Stomach (tissue), 9 donors: ENCODE measurements around the gene RALY. TPM values are rescaled to one million over a fixed set of nuclear protein-coding genes. Genes with fewer than 3 reads are reported as not detected.

Source experiments
- DNase-seq, 2 donors: peaks; one replicate each; pipeline versions ENCODE4 v3.0.0 to v3.0.0-alpha.2; 2013 to 2019
- H3K27ac ChIP-seq, 5 donors: fragments of 200-600 bp in 4 of 5; sonication (generic) in 4 of 5; one replicate each; pipeline ENCODE4 v1.5.1; 2013 to 2019; ENCODE audit warnings: mild to moderate bottlenecking in 1 of 5, moderate library complexity in 1 of 5
- H3K27me3 ChIP-seq, 3 donors: fragments of 200-600 bp; sonication (generic); one replicate each; pipeline ENCODE4 v1.5.1; 2017 to 2019; ENCODE audit warnings: mixed run types in 1 of 3
- H3K36me3 ChIP-seq, 4 donors: fragments of 200-600 bp; sonication (generic); 1 replicate in 3 of 4; 2 replicates in 1 of 4; pipeline ENCODE4 v1.5.1; 2016 to 2019
- H3K4me1 ChIP-seq, 4 donors: fragments of 200-600 bp; sonication (generic); one replicate each; pipeline ENCODE4 v1.5.1; 2016 to 2019
- H3K4me3 ChIP-seq, 4 donors: fragments of 200-600 bp; sonication (generic) in 3 of 4; one replicate each; pipeline ENCODE4 v1.5.1; 2016 to 2019; ENCODE audit warnings: mild to moderate bottlenecking in 1 of 4
- H3K9me3 ChIP-seq, 4 donors: fragments of 200-600 bp; sonication (generic); one replicate each; pipeline ENCODE4 v1.5.1; 2016 to 2019
- EP300 ChIP-seq: sonication (generic); formaldehyde crosslinking; IDR thresholded peaks from one replicate; pipeline ENCODE4 v1.6.1; 2017; ENCODE audit warnings: antibody characterized with exemption
- POLR2A ChIP-seq, 4 donors: fragments of 450-650 bp; IDR thresholded peaks; one replicate each; pipeline ENCODE4 v1.6.1; 2016; ENCODE audit warnings: antibody characterized with exemption in 4 of 4, control low read depth in 2 of 4, mild to moderate bottlenecking in 1 of 4, moderate library complexity in 1 of 4
- POLR2AphosphoS5 ChIP-seq, 3 donors: sonication (generic); formaldehyde crosslinking; IDR thresholded peaks; one replicate each; pipeline ENCODE4 v1.6.1; 2016; ENCODE audit warnings: antibody characterized with exemption in 3 of 3
- WGBS, 5 donors: extraction: QIAGEN DNeasy Blood & Tissue Kit in 3 of 5; methylation state at CpG; one replicate each; pipeline versions ENCODE4 v1.1.5 to v1.1.7; 2013 to 2018; 5-methylcytosine and 5-hydroxymethylcytosine counted together
- intact Hi-C: fragments of 100-400 bp; cut with DNase I; formaldehyde crosslinking; loops from one replicate; pipeline ENCODE4 v1.15.1; 2023; ENCODE audit warnings: low total_unique reads
- polyA plus RNA-seq, 3 donors: library from polyadenylated mRNA; stranded (reverse); fragments of 200-250 nt; gene quantifications; one replicate each; pipeline ENCODE4 v1.2.3, GENCODE V29; 2013
- total RNA-seq, 5 donors: library from RNA; depleted of rRNA; stranded (reverse); fragments of >200 nt; gene quantifications; one replicate each; pipeline versions ENCODE4 v1.1.0 to v1.2.3, GENCODE V29; 2014 to 2016
- TF ChIP-seq, protein P1 (sequence below), 7 experiments: fragments of 450-650 bp in 4 of 7; fragments of 200-600 bp in 3 of 7; sonication (generic) in 3 of 7; IDR thresholded peaks; one replicate each; pipeline ENCODE4 v1.5.1; 2016 to 2019; ENCODE audit warnings: antibody characterized with exemption in 7 of 7, control low read depth in 2 of 7, mild to moderate bottlenecking in 1 of 7
- donor health status: healthy with polysubstance abuse.
- donor health status: Bipolar disorder and iron deficiency.
- donor health status: healthy.

RALY gene
- total and polyA plus RNA-seq, 8 donors = 21.6 to 389 (median 97.7) TPM

DNA sequence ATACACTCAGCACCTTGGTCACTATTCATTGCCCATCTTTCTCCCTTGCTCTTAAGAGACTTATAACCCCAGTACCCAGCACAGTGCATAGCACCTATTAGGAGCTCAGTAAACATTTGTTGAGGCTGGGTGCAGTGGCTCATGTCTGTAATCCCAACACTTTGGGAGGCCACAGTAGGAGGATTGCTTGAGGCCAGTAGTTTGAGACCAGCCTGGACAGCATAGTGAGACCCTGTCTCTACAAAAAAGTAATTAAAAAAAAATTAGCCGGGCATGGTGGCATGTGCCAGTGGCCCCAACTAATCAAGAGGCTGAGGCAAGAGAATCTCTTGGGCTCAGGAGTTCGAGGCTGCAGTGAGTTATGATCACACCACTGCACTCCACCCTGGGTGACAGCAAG is 126.5 kb downstream of the RALY start:
- TF ChIP-seq EP300 (no peak), POLR2A (IDR thresholded peaks at IDR 0.05) (no peak), POLR2AphosphoS5 (IDR thresholded peaks at IDR 0.05) (no peak)
- TF ChIP-seq, protein P1, sequence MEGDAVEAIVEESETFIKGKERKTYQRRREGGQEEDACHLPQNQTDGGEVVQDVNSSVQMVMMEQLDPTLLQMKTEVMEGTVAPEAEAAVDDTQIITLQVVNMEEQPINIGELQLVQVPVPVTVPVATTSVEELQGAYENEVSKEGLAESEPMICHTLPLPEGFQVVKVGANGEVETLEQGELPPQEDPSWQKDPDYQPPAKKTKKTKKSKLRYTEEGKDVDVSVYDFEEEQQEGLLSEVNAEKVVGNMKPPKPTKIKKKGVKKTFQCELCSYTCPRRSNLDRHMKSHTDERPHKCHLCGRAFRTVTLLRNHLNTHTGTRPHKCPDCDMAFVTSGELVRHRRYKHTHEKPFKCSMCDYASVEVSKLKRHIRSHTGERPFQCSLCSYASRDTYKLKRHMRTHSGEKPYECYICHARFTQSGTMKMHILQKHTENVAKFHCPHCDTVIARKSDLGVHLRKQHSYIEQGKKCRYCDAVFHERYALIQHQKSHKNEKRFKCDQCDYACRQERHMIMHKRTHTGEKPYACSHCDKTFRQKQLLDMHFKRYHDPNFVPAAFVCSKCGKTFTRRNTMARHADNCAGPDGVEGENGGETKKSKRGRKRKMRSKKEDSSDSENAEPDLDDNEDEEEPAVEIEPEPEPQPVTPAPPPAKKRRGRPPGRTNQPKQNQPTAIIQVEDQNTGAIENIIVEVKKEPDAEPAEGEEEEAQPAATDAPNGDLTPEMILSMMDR (IDR thresholded peaks at IDR 0.05) = no peak
- Histone ChIP-seq H3K27me3 (no peaks in the 10 kb centered on the region), H3K4me3 (no peak overlapping the region), H3K9me3 (no peaks in the 10 kb centered on the region), H3K27ac (no peak overlapping the region), H3K36me3 (no peaks in the 10 kb centered on the region), H3K4me1 (no peaks in the 10 kb centered on the region)
- intact Hi-C loops = loop anchor here (10.0 kb wide), 1 partner anchor 255 kb away; no protein-coding TSS in a partner anchor
- 85 to 92% (median 85%) methylated on average over 2 of the region's 2 CpGs for WGBS, 5 donors
- DNase-seq = no peak

DNA sequence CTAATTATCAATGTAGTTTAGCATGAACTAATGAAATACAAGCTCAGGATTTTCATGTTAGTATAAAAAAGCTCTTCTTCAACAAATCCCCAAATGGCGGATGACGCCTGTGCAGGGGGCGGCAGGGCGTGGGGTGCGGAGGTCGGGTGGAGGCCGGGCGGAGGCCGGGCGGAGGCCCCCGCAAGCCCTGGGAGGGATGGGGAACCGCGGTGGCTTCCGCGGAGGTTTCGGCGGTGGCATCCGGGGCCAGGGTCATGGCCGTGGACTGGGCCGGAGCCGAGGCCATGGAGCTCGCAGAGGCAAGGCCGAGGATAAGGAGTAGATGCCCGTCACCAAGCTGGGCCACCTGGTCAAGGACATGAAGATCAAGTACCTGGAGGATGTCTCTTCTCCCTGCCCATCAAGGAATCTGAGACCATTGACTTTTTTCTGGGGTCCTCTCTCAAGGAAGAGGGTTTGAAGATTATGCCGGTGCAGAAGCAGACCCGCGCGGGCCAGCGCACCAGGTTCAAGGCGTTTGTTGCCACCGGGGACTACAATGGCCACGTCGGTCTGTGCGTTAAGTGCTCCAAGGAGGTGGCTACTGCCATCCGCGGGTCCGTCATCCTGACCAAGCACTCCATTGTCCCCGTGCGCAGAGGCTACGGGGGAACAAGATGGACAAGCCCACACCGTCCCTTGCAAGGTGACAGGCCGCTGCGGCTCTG is 128.7 kb downstream of the RALY start:
- Histone ChIP-seq H3K27me3 (no peaks in the 10 kb centered on the region), H3K36me3 (no peaks in the 10 kb centered on the region), H3K27ac (no peak overlapping the region), H3K4me3 (no peak overlapping the region), H3K9me3 (no peaks in the 10 kb centered on the region), H3K4me1 (no peaks in the 10 kb centered on the region)
- intact Hi-C loops = loop anchor here (10.0 kb wide), 1 partner anchor 258 kb away; no protein-coding TSS in a partner anchor
- no peak for DNase-seq
- WGBS, 5 donors = 90 to 95% (median 93%) methylated on average over 43 of the region's 43 CpGs
- TF ChIP-seq POLR2A (IDR thresholded peaks at IDR 0.05) (no peak), POLR2AphosphoS5 (IDR thresholded peaks at IDR 0.05) (no peak), EP300 (no peak)
- TF ChIP-seq, protein P1 (IDR thresholded peaks at IDR 0.05) = no peak

DNA sequence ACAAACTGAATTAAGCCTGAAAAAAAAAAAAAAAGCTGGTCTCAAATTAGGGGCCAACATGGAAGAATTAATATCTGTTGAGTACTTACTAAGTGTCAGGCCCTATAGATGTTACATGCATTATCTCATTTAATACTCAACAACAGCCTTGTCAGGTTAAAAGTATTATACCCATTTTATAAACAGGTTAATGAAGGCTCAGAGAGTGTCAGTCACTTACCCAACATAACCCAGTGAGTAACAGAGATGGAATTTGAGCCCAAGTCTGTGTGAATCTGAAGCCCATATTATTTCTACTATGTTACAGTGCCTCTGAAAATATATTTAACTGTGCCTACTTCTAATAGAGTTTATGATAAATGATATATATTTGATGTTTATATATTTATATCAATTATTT is 129.6 kb downstream of the RALY start:
- H3K4me3 ChIP-seq = no peak overlapping the region
- no peak overlapping the region for H3K27ac ChIP-seq
- intact Hi-C loops = loop anchor here (10.0 kb wide), 1 partner anchor 259 kb away; no protein-coding TSS in a partner anchor
- no peaks in the 10 kb centered on the region for H3K27me3 ChIP-seq
- no peaks in the 10 kb centered on the region for H3K4me1 ChIP-seq
- DNase-seq = no peak
- TF ChIP-seq EP300 (no peak), POLR2A (IDR thresholded peaks at IDR 0.05) (no peak)
- TF ChIP-seq, protein P1 (IDR thresholded peaks at IDR 0.05) = no peak
- no peaks in the 10 kb centered on the region for H3K36me3 ChIP-seq
- H3K9me3 ChIP-seq = no peaks in the 10 kb centered on the region

DNA sequence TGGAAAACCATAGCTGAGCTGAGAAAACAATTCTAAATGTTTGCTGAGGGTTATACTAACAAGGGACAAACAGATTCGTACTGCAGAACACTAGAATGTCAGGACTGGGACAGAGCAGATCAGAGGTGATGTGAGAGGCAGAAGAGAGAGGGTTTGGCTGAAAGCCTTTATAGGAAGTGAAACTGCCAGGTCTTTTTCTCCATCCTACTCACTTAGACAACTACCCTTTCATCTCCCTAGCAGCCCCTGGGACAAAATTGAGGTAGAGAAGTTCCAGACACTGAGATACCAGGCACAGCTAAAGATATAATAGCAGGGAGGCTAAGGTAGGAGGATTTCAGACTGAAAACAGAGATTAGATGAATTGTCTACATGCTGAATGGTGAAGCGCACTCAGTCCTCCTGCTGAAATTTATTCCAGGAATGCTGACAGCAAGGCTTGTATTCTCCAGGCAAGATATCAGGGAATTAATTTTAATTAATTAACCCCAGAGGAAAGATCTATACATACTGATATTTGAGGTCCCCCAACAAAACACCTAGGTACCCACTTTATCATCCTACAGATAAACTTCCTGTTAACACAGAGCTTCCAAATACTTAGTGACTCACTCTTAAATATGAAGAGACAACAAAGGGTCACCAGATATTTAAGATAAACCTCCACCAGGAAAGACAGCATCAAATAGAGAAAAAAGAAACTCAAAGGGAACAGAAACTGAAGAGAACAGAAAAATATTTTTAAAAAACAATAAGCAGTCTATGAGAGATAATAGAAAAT is 130.9 kb downstream of the RALY start:
- H3K36me3 ChIP-seq = no peaks in the 10 kb centered on the region
- H3K27ac ChIP-seq = no peak overlapping the region
- 47 to 64% (median 57%) methylated on average over 2 of the region's 2 CpGs for WGBS, 5 donors
- H3K4me1 ChIP-seq = peaks cover 0 to 13% (median 7%) of the 10 kb centered on the region in 4 donors
- no peaks in the 10 kb centered on the region for H3K27me3 ChIP-seq
- TF ChIP-seq, protein P1 (IDR thresholded peaks at IDR 0.05) = no peak
- TF ChIP-seq POLR2A (IDR thresholded peaks at IDR 0.05) (no peak), EP300 (no peak)
- intact Hi-C loops = loop anchor here (10.0 kb wide), 1 partner anchor 260 kb away; no protein-coding TSS in a partner anchor
- H3K9me3 ChIP-seq = no peaks in the 10 kb centered on the region
- DNase-seq = no peak
- H3K4me3 ChIP-seq = no peak overlapping the region
